ENCODE results near the gene SLTM.

SLTM gene

GRCh38 chr15:58966698-58967097 lies 33.2 kb upstream of the SLTM start:
- TF ChIP-seq CTCF (conservative IDR thresholded peaks at IDR 0.05; ENCODE audit: low read length), result no peak
- peak; percentile 18 for DNase-seq (ENCODE audit: low read depth)
- no peak overlapping the region for H3K4me3 ChIP-seq (ENCODE audit: low read length)

GRCh38 chr15:58962662-58963565 lies 29.4 kb upstream of the SLTM start:
- DNase-seq (ENCODE audit: low read depth), result peak; percentile 6
- TF ChIP-seq CTCF (conservative IDR thresholded peaks at IDR 0.05; ENCODE audit: low read length), result no peak

GRCh38 chr15:58962136-58962535 lies 28.7 kb upstream of the SLTM start:
- TF ChIP-seq CTCF (conservative IDR thresholded peaks at IDR 0.05; ENCODE audit: low read length), result no peak
- no peak overlapping the region for H3K4me3 ChIP-seq (ENCODE audit: low read length)
- DNase-seq (ENCODE audit: low read depth), result no peak

More at GRCh38 chr15:58962662-58963565, 29.4 kb upstream of the SLTM start:
- no peak overlapping the region for H3K4me3 ChIP-seq (ENCODE audit: low read length)

GRCh38 chr15:58958811-58959210 lies 25.3 kb upstream of the SLTM start:
- H3K4me3 ChIP-seq (ENCODE audit: low read length), result no peak overlapping the region
- no peak for DNase-seq (ENCODE audit: low read depth)
- TF ChIP-seq CTCF (conservative IDR thresholded peaks at IDR 0.05; ENCODE audit: low read length), result no peak

- H3K4me3 ChIP-seq (ENCODE audit: low read length), result no peak overlapping the region
- DNase-seq (ENCODE audit: low read depth), result peak; percentile 53
- peak; percentile 88 for TF ChIP-seq CTCF (conservative IDR thresholded peaks at IDR 0.05; ENCODE audit: low read length)
Observed at GRCh38 chr15:58957101-58957973, 23.9 kb upstream of the SLTM start.

- DNase-seq (ENCODE audit: low read depth), result peak; percentile 17
- no peak overlapping the region for H3K4me3 ChIP-seq (ENCODE audit: low read length)
- TF ChIP-seq CTCF (conservative IDR thresholded peaks at IDR 0.05; ENCODE audit: low read length), result no peak
Observed at GRCh38 chr15:58952751-58953150, 19.3 kb upstream of the SLTM start.

Data from AG10803 (cell line).